Cardiac fibroblast (primary cell): ENCODE data around the gene HMCES.
A peak's percentile ranks its signal among the peaks of the same experiment; 100 is the strongest.

Experiments
- DNase-seq, 2 donors: peaks; one replicate each; pipeline versions ENCODE4 v3.0.0 to v3.0.0-alpha.2; 2010; ENCODE audit warnings: low read depth in 2 of 2
- H3K4me3 ChIP-seq, 2 donors: replicated peaks in 1 of 2; 1 replicate in 1 of 2; 2 replicates in 1 of 2; pipeline ENCODE4 v1.5.1; 2011; ENCODE audit warnings: low read depth in 2 of 2, low read length in 2 of 2, mild to moderate bottlenecking in 2 of 2, moderate library complexity in 1 of 2
- CTCF ChIP-seq: IDR thresholded peaks from one replicate; pipeline ENCODE4 v1.5.1; 2011; ENCODE audit warnings: low read depth, mild to moderate bottlenecking, low read length, inconsistent platforms

HMCES gene

DNA sequence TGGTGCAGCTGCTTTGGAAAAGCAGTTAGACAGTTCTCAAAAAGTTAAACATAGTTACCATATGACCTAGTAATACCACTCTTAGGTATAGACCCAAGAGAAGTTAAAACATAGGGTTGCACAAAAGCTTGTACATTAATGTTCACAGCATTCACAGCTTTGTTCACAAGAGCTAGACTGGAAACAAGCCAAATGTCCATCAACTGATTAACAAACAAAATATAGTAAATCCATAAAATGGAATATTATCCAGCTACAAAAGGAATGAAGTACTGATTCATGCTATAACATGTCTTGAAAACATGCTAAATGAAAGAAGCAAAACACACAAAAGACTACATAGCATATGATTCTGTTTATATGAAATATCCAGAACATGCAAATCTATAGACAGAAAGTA lies 32.0 kb upstream of the HMCES start:
- no peak for TF ChIP-seq CTCF
- no peak overlapping the region for H3K4me3 ChIP-seq
- no peak for DNase-seq

DNA sequence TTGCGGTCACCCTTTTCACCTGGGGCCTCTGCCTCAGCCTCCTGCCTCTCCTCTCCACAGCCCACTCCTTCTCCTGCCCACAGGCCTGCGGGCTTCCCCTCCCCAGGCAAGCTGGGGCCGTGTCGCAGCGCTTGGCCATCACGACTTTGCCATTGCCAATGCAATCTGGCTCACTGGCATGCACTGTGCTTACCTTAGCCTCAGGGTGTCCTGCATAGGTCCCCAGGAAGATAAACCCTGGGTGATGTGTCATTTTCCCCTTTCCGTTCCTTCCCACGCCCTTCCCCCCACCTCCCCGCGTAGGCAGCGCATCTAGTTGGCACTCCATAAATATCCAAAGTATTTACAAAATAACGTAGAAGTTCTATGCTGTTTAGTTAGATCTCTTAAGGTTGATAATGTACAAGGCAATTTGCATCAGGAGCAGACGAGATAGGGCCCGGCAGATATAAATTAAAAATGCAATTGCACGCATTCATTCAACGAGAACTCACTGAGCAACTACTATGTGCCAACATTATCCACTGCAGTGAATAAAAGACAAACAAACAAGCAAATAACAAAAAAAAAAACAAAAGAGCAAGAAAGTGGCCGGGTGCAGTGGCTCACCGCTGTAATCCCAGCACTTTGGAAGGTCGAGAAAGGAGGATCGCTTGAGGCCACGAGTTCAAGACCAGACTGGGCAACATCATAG lies 30.2 kb upstream of the HMCES start:
- peak overlapping the region; percentile 97 to 99 for H3K4me3 ChIP-seq
- no peak for TF ChIP-seq CTCF
- DNase-seq, result no peak

GRCh38 chr3:129249284-129250065 lies 29.2 kb upstream of the HMCES start, which contains the start of gene COPG1:
COPG1 (plus strand) TSS chr3:129249606; CDS start chr3:129249710, 104 bp downstream.
- peak; percentile 89 to 90 for DNase-seq
- H3K4me3 ChIP-seq, result peak within 1 kb of the TSS; percentile 97 to 99
- TF ChIP-seq CTCF, result no peak

GRCh38 chr3:129252748-129253147 lies 25.9 kb upstream of the HMCES start:
- no peak overlapping the region for H3K4me3 ChIP-seq
- DNase-seq, result no peak
- TF ChIP-seq CTCF, result no peak

DNA sequence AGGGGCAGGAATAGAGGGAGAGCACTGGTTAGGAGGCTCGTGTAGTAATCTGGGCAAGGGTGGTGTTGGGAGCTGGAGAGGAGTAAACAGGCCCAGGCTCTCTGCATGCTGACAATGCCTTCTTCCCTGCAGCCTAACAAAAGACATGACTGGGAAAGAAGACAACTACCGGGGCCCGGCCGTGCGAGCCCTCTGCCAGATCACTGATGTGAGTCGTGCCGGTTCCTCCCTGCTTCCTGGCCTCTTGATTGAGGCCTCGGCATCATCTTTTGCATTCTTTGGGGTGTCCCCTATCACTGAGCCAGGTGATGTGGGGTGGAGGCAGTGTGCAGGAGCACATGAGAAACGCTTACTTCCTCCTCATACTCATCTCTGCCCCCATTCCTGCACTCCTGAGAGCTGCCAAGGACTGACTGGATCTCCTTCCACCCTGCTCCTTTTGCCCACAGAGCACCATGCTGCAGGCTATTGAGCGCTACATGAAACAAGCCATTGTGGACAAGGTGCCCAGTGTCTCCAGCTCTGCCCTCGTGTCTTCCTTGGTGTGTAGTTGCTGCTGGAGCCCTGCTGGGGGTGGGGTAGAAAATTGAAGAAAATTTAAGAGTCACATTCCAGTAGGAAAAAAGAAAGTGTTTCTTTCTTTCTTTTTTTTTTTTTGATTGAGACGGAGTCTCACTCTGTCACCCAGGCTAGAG lies 24.0 kb upstream of the HMCES start:
- DNase-seq, result no peak
- no peak for TF ChIP-seq CTCF
- H3K4me3 ChIP-seq, result no peak overlapping the region

GRCh38 chr3:129256270-129256669 lies 22.4 kb upstream of the HMCES start:
- DNase-seq, result no peak
- TF ChIP-seq CTCF, result no peak
- H3K4me3 ChIP-seq, result no peak overlapping the region
